Mucosa of descending colon (tissue), 3 donors: ENCODE results near the gene RNF146. TPM values are rescaled to one million over a fixed set of nuclear protein-coding genes. Genes with fewer than 3 reads are reported as not detected.

Source experiments
- ATAC-seq: fragments of 200-7000 bp; cut with Tn5 transposase; one replicate; pipeline ENCODE4 v1.9.1; 2020; ENCODE audit warnings: mild to moderate bottlenecking, moderate library complexity
- DNase-seq, 3 donors: peaks; one replicate each; pipeline ENCODE4 v3.0.0-alpha.2; 2020
- H3K36me3 ChIP-seq: fragments of 200-600 bp; one replicate; pipeline ENCODE4 v1.8.0; 2021; ENCODE audit warnings: low read depth, mild to moderate bottlenecking
- H3K4me1 ChIP-seq: fragments of 200-600 bp; one replicate; pipeline ENCODE4 v1.8.0; 2021; ENCODE audit warnings: low read depth, mild to moderate bottlenecking
- H3K4me3 ChIP-seq: fragments of 200-600 bp; one replicate; pipeline ENCODE4 v1.8.0; 2021; ENCODE audit warnings: mild to moderate bottlenecking
- H3K9me3 ChIP-seq: fragments of 200-600 bp; one replicate; pipeline ENCODE4 v1.8.0; 2021; ENCODE audit warnings: mild to moderate bottlenecking
- intact Hi-C, 2 donors: fragments of 100-400 bp; cut with DNase I in 1 of 2; cut with micrococcal nuclease in 1 of 2; formaldehyde crosslinking; loops; one replicate each; pipeline versions ENCODE4 v1.11.0 to v1.11.1; 2022; cut with DNase I, micrococcal nuclease
- total RNA-seq, 3 donors: library from RNA; stranded (reverse); fragmentation: NEBNext Ultra II Directional in 2 of 3; extraction: Animal tissue kit (Norgen Biotek cat#: 25700) in 2 of 3; gene quantifications; one replicate each; pipeline versions ENCODE4 v1.2.1 to v1.2.4, GENCODE V29; 2021 to 2023
- TF ChIP-seq, protein P1 (sequence below): fragments of 200-600 bp; IDR thresholded peaks from one replicate; pipeline ENCODE4 v1.8.0; 2022; ENCODE audit warnings: antibody characterized with exemption, mild to moderate bottlenecking
- donor health status: DM: no; HTN: no; CAD: no; lungs with moderate emphysema.
- donor health status: DM: no; HTN: no; CAD: no.
- donor health status: DM: no; HTN: yes; CAD: no.

The RNF146 gene
- total RNA-seq, 3 donors from 2014 or later, result 25.1 to 48.6 (median 29.5) TPM

DNA sequence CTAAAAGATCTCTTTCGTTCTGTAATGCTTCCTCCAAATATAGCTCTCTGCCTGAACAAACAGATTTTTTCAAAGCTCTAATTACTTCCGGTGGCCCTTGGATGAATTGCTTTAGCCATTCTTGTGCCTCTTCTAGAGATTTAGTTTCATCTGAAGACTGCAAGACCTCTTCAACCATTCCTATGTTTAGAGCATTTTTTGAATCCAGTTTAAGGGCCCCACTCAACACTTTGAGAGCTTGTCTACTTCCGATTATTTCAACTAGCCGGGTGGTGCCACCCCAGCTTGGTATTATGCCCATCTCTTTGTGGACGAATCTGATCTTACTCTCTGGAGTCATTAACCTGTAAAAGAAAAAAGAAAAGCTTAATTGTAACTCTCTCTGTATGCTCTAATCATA lies 23.3 kb downstream of the RNF146 start:
- Histone ChIP-seq H3K9me3 (no peaks in the 10 kb centered on the region), H3K4me3 (no peak overlapping the region), H3K4me1 (no peaks in the 10 kb centered on the region), H3K36me3 (no peaks in the 10 kb centered on the region)
- TF ChIP-seq, protein P1, sequence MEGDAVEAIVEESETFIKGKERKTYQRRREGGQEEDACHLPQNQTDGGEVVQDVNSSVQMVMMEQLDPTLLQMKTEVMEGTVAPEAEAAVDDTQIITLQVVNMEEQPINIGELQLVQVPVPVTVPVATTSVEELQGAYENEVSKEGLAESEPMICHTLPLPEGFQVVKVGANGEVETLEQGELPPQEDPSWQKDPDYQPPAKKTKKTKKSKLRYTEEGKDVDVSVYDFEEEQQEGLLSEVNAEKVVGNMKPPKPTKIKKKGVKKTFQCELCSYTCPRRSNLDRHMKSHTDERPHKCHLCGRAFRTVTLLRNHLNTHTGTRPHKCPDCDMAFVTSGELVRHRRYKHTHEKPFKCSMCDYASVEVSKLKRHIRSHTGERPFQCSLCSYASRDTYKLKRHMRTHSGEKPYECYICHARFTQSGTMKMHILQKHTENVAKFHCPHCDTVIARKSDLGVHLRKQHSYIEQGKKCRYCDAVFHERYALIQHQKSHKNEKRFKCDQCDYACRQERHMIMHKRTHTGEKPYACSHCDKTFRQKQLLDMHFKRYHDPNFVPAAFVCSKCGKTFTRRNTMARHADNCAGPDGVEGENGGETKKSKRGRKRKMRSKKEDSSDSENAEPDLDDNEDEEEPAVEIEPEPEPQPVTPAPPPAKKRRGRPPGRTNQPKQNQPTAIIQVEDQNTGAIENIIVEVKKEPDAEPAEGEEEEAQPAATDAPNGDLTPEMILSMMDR, result no peak
- intact Hi-C loops, result no loop called here
- DNase-seq (no peak), ATAC-seq (no peak)

DNA sequence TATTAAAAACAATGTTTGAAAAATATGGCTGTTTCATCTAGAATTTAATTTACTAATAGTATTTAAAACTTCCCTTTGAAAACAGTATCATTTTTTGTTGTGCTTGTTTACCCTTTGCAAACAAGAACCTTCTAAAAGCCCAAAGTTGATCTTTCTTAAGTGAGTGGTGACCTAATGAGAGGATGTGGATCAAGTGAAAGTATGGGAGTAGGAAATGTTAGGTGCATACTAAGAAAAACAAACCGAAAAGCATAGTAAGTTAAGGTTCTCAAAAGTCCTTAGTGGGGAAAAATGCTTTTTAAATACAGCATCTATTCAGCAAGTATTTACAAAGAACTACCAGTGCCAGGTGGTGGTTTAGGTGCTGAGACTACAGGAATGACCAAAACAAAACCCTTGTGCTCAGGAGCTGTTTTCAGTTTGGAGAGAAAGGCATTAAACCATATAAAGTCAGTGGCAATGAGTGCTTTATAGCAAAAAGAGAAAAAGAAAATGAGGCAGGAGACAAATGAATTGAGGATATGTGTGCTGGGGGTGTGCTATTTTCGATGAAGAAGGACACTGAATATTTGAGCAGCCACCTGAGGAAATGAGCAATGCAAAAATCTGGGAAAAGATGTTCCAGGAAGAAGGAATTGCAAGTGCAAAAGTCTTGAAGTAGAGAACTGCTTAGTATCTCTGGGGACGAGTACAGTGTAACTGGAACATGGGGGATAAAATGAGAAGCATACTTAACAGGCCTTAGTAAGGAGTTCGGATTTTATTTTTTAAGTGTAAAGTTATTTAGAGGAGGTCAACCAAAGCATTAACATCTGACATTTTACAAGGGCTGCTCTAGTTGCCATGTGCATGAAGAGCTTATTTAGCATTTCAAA lies 24.0 kb downstream of the RNF146 start:
- TF ChIP-seq, protein P1, result no peak
- intact Hi-C loops, result no loop called here
- Histone ChIP-seq H3K9me3 (no peaks in the 10 kb centered on the region), H3K4me3 (no peak overlapping the region), H3K4me1 (no peaks in the 10 kb centered on the region), H3K36me3 (no peaks in the 10 kb centered on the region)
- DNase-seq (no peak), ATAC-seq (no peak)

DNA sequence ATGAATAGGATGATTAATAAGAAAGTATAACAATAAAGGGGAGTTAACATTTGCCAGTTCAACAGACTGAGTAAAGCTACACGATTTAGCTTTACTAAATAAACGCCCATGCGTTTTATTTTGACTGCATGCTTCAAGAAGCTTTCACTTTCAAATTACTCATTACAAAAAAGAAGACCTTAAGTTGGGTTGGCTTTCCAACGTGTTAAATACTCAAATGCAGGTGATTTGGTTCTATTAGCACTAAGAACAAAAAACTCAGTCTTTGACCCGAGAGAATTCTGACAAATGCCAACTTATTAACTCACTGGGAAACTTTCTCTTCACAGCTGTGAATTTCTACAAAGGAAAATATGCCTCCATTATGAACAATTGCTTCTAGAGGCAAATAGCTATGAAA lies 24.8 kb downstream of the RNF146 start:
- TF ChIP-seq, protein P1, result no peak
- Histone ChIP-seq H3K4me3 (no peak overlapping the region), H3K4me1 (no peaks in the 10 kb centered on the region), H3K9me3 (no peaks in the 10 kb centered on the region), H3K36me3 (no peaks in the 10 kb centered on the region)
- ATAC-seq, result no peak
- DNase-seq, result no peak
- intact Hi-C loops, result no loop called here

DNA sequence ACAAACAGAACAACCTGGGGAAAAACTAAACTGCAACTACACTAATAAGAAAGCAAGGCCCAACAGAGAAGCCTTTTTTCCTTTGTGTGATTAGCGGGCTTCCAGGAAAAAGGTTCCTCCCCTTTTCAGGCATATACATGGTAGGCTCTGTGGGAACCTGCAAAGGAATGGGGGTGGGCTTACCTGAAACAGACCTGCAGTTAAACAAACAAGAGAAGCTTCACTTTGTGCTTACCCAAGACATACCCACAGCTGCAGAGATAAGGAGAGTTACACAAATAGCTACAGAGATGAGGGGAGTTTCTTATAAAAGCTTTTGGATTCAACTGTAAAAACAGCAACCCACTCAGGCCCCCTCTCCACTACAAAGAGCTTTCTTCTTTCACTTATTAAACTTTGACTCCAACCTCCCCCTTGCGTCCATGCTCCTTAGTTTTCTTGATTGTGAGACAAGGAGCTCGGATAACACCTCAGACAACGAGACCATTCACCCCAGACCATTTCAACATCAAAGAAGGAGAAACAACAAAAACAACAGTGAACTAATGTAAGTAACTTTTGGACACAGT lies 30.9 kb downstream of the RNF146 start:
- TF ChIP-seq, protein P1, result no peak
- no peak for ATAC-seq
- Histone ChIP-seq H3K36me3 (no peaks in the 10 kb centered on the region), H3K4me1 (no peaks in the 10 kb centered on the region), H3K9me3 (no peaks in the 10 kb centered on the region), H3K4me3 (no peak overlapping the region)
- no peak for DNase-seq
- intact Hi-C loops, result no loop called here

DNA sequence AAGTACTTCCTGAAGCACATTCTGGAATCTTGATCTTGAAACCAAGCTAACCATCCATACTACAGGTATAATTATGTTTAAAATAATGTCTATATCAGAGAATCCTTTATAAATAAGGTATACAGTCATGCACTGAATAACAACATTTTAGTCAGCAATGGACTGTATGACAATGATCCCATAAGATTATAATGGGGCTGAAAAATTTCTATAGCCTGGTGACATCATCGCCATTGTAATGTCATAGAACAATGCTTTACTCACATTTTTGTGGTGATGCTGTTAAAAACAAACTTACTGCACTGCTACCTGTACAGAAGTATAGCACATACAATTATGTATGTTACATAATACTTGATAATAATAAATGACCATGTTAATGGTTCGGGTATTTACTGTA lies 31.8 kb downstream of the RNF146 start:
- intact Hi-C loops, result no loop called here
- DNase-seq (no peak), ATAC-seq (no peak)
- no peaks in the 10 kb centered on the region for H3K4me1 ChIP-seq
- TF ChIP-seq, protein P1, result no peak
- H3K4me3 ChIP-seq, result no peak overlapping the region
- H3K36me3 ChIP-seq, result no peaks in the 10 kb centered on the region
- no peaks in the 10 kb centered on the region for H3K9me3 ChIP-seq
